Esophagus squamous epithelium (tissue), 5 donors: ENCODE measurements around the gene TCERG1L. TPM values are rescaled to one million over a fixed set of nuclear protein-coding genes. Genes with fewer than 3 reads are reported as not detected.

ENCODE experiments used
- DNase-seq: peaks from one replicate; lab custom pipeline; 2025; lab: John Stamatoyannopoulos, UW
- H3K27ac ChIP-seq, 4 donors: fragments of 200-600 bp; sonication (generic); one replicate each; pipeline ENCODE4 v1.5.1; 2016 to 2019; ENCODE audit warnings: mild to moderate bottlenecking in 1 of 4
- H3K27me3 ChIP-seq, 4 donors: fragments of 200-600 bp; sonication (generic); 1 replicate in 3 of 4; 2 replicates in 1 of 4; pipeline versions ENCODE4 v1.5.1 to v1.6.0; 2017 to 2021; ENCODE audit warnings: antibody characterized with exemption in 1 of 4
- H3K36me3 ChIP-seq, 3 donors: fragments of 200-600 bp; sonication (generic); one replicate each; pipeline ENCODE4 v1.5.1; 2016 to 2019
- H3K4me1 ChIP-seq, 3 donors: fragments of 200-600 bp; sonication (generic); one replicate each; pipeline ENCODE4 v1.5.1; 2017 to 2019
- H3K4me3 ChIP-seq, 4 donors: fragments of 200-600 bp; sonication (generic); 1 replicate in 3 of 4; 2 replicates in 1 of 4; pipeline ENCODE4 v1.5.1; 2016 to 2019; ENCODE audit warnings: mild to moderate bottlenecking in 2 of 4, moderate library complexity in 1 of 4
- H3K9me3 ChIP-seq, 3 donors: fragments of 200-600 bp; sonication (generic); one replicate each; pipeline ENCODE4 v1.5.1; 2016 to 2019
- CTCF ChIP-seq, 6 experiments: fragments of 450-650 bp in 4 of 6; fragments of 200-600 bp in 2 of 6; sonication (generic) in 2 of 6; IDR thresholded peaks; one replicate each; pipeline ENCODE4 v1.5.1; 2016 to 2019; ENCODE audit warnings: antibody characterized with exemption in 6 of 6, mild to moderate bottlenecking in 4 of 6, moderate library complexity in 4 of 6
- POLR2A ChIP-seq, 4 donors: fragments of 450-650 bp; IDR thresholded peaks; one replicate each; pipeline ENCODE4 v1.6.1; 2017; ENCODE audit warnings: antibody characterized with exemption in 4 of 4, mild to moderate bottlenecking in 4 of 4, moderate library complexity in 3 of 4
- WGBS, 2 donors: methylation state at CpG; one replicate each; pipeline ENCODE4 v1.1.5; 2018; 5-methylcytosine and 5-hydroxymethylcytosine counted together
- intact Hi-C: fragments of 100-400 bp; cut with DNase I; formaldehyde crosslinking; loops from one replicate; pipeline ENCODE4 v1.15.0; 2022
- total RNA-seq, 4 donors: library from RNA; depleted of rRNA; stranded (reverse); fragments of >200 nt; gene quantifications; one replicate each; pipeline ENCODE4 v1.1.0, GENCODE V29; 2016
- donor health status: DM: yes; HTN: yes; CAD: no.

The TCERG1L gene
- total RNA-seq, 4 donors from 2014 or later = 0.12 to 2.9 (median 0.48) TPM

GRCh38 chr10:131091682-131092081 is 219.8 kb downstream of the TCERG1L start:
- no peaks in the 10 kb centered on the region for H3K36me3 ChIP-seq
- WGBS, 2 donors = 95 to 97% methylated on average over 5 to 7 of the region's 11 CpGs
- no peak overlapping the region for H3K27ac ChIP-seq
- TF ChIP-seq CTCF (IDR thresholded peaks at IDR 0.05) (no peak), POLR2A (IDR thresholded peaks at IDR 0.05) (no peak)
- peaks cover 4 to 19% (median 7%) of the 10 kb centered on the region in 3 donors for H3K4me1 ChIP-seq
- intact Hi-C loops = no loop called here
- peaks cover 0 to 36% (median 0%) of the 10 kb centered on the region in 4 donors for H3K27me3 ChIP-seq
- no peaks in the 10 kb centered on the region for H3K9me3 ChIP-seq
- DNase-seq = no peak
- no peak overlapping the region for H3K4me3 ChIP-seq

DNA sequence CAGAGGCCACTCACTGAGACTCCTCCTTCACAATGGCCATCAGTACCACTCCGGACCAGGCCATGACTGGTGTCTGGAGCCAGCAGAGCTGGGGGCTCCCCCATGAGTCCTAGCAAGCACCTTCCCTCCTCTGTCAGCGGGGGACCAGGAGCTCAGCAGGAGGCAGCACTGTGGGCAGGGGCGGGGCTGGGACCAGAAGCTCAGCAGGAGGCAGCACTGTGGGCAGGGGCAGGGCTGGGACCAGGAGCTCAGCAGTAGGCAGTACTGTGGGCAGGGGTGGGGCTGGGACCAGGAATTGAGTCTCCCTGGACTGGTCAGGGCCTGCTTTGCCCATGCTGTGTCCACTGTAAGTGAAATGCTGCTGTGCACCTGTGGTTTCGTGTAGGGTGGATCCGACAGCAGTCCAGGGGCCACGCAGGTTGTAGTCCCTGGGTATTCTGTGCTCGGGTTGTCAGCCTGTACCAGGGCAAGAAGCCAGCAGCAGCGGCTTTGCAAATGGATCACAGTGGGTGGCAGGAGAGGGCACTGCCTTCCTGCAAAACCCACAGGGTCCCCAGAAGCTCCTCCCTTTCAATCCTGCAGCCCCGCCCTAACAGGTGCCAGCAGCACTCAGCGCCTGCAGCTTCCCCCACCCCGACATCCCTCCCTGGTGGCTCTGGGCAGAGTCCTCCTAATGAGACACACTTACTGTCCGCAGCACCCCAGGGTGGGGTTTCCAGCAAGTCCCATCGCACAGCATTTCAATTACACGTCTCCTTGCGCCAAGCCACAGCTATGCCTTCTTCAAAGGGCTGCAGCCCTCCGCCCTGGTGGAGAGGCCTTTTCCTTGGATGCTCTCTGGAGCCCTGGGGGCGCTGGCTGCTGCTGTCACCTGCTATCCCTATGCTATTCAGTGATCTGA is 220.5 kb downstream of the TCERG1L start:
- Histone ChIP-seq H3K9me3 (no peaks in the 10 kb centered on the region), H3K4me3 (no peak overlapping the region), H3K27me3 (peaks cover 0 to 42% (median 0%) of the 10 kb centered on the region in 4 donors), H3K27ac (no peak overlapping the region), H3K36me3 (no peaks in the 10 kb centered on the region), H3K4me1 (peaks cover 4 to 19% (median 7%) of the 10 kb centered on the region in 3 donors)
- WGBS, 2 donors = 58 to 74% methylated on average over 3 to 10 of the region's 17 CpGs
- DNase-seq = no peak
- intact Hi-C loops = no loop called here
- TF ChIP-seq POLR2A (IDR thresholded peaks at IDR 0.05) (no peak), CTCF (IDR thresholded peaks at IDR 0.05) (no peak)

DNA sequence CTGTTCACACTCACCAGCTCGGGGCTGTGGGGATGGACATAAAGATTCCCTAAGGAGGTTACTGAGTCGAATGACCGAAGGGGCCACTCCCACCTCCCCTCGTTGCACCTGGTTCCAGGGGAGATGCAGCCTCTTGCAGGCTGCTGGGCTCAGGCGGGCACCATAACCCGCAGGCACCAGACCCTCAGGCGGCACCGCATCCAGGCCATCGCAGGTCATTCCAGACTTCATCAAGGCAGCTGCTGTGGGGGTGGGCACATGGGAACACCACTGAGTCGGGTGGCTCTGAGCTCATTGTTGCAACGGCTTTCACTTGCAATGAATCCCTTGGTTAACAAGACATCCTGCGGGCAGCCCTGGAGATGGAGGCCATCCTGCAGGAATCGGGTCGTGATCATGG is 221.7 kb downstream of the TCERG1L start:
- Histone ChIP-seq H3K27me3 (peaks cover 0 to 54% (median 0%) of the 10 kb centered on the region in 4 donors), H3K4me3 (no peak overlapping the region), H3K9me3 (no peaks in the 10 kb centered on the region), H3K36me3 (no peaks in the 10 kb centered on the region), H3K27ac (no peak overlapping the region), H3K4me1 (peaks cover 4 to 14% (median 4%) of the 10 kb centered on the region in 3 donors)
- TF ChIP-seq POLR2A (IDR thresholded peaks at IDR 0.05) = no peak
- WGBS, 2 donors = 87 to 94% methylated on average over 3 to 13 of the region's 14 CpGs
- intact Hi-C loops = no loop called here
- DNase-seq = no peak

DNA sequence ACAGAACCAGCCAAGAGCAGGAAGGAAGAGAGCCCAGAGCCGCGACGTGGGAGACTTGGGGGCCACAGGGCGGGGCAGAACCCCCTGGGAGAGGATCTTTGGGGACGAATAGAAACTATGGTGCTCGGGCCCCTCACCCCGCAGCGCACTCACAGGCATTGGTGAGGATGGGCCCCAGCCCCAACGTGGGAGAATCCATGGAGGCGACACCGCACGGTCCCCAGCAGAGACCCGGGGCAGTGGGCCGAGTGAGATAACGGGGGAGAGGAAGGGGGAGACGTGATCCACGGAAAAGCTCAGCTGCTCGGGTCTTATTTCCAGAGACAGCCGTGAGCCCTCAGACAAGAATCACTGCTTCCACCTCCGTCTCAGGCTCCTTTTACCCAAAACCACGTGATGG is 222.4 kb downstream of the TCERG1L start:
- Histone ChIP-seq H3K4me1 (peaks cover 2 to 7% (median 2%) of the 10 kb centered on the region in 3 donors), H3K4me3 (no peak overlapping the region), H3K9me3 (no peaks in the 10 kb centered on the region), H3K36me3 (no peaks in the 10 kb centered on the region), H3K27ac (no peak overlapping the region), H3K27me3 (peaks cover 0 to 61% (median 0%) of the 10 kb centered on the region in 4 donors)
- intact Hi-C loops = no loop called here
- TF ChIP-seq CTCF (IDR thresholded peaks at IDR 0.05) (no peak), POLR2A (IDR thresholded peaks at IDR 0.05) (no peak)
- no peak for DNase-seq
- WGBS, 2 donors = 83 to 95% methylated on average over 8 to 20 of the region's 21 CpGs

- no peak overlapping the region for H3K4me3 ChIP-seq
- intact Hi-C loops = no loop called here
- DNase-seq = no peak
- TF ChIP-seq POLR2A (IDR thresholded peaks at IDR 0.05) (no peak), CTCF (IDR thresholded peaks at IDR 0.05) (no peak)
- H3K27me3 ChIP-seq = peaks cover 0 to 61% (median 0%) of the 10 kb centered on the region in 4 donors
- WGBS, 2 donors = 80 to 93% methylated on average over 2 to 17 of the region's 25 CpGs
- peaks cover 0 to 2% (median 0%) of the 10 kb centered on the region in 3 donors for H3K4me1 ChIP-seq
- H3K36me3 ChIP-seq = no peaks in the 10 kb centered on the region
- H3K27ac ChIP-seq = no peak overlapping the region
- H3K9me3 ChIP-seq = no peaks in the 10 kb centered on the region
Observed at GRCh38 chr10:131088619-131089018, 222.9 kb downstream of the TCERG1L start.
